SK-N-SH (cell line): ENCODE results near the gene SPIB. TPM values are rescaled to one million over a fixed set of nuclear protein-coding genes. Genes with fewer than 3 reads are reported as not detected.

Source experiments
- CTCF ChIA-PET: fragments of 300-600, 350-600 bp; formaldehyde crosslinking; extraction: SDS; loops from one replicate; lab custom pipeline; 2021; lab: Yijun Ruan, JAX
- POLR2A ChIA-PET: fragments of 350-600 bp; sonication (Branson Sonifier 250); formaldehyde crosslinking; extraction: SDS; loops from one replicate; lab custom pipeline; 2020; ENCODE audit warnings: antibody characterized with exemption, inconsistent platforms; lab: Yijun Ruan, JAX
- DNase-seq: peaks from one replicate; pipeline ENCODE4 v3.0.0; 2012
- H2AFZ ChIP-seq: fragments of 200-600 bp; sonication (generic); 2 replicates; pipeline ENCODE4 v1.8.1; 2016; ENCODE audit warnings: antibody characterized with exemption, mild to moderate bottlenecking, low read depth
- H3F3A ChIP-seq: fragments of 200-600 bp; sonication (generic); replicated peaks from 2 replicates; pipeline ENCODE3; 2016; ENCODE audit warnings: antibody characterized with exemption, mild to moderate bottlenecking; ENCODE audit not compliant: insufficient read depth
- H3K27ac ChIP-seq, 2 experiments: fragments of 200-500 bp in 1 of 2; fragments of 200-600 bp in 1 of 2; sonication (Bioruptor generic) in 1 of 2; sonication (generic), shearing (Covaris generic) in 1 of 2; 2 replicates each; pipeline versions ENCODE4 v1.5.1 to v1.6.1; 2014 to 2016; ENCODE audit warnings: low read depth in 2 of 2, inconsistent platforms in 1 of 2, low read length in 1 of 2, mild to moderate bottlenecking in 1 of 2, mixed read lengths in 1 of 2
- H3K27me3 ChIP-seq: fragments of 200-600 bp; sonication (generic), shearing (Covaris generic); 2 replicates; pipeline ENCODE4 v1.6.1; 2016; ENCODE audit warnings: mixed run types; ENCODE audit not compliant: insufficient read depth
- H3K36me3 ChIP-seq, 2 experiments: fragments of 200-500 bp in 1 of 2; fragments of 200-600 bp in 1 of 2; sonication (Bioruptor generic) in 1 of 2; sonication (generic) in 1 of 2; replicated peaks in 1 of 2; 2 replicates each; pipeline versions ENCODE3 to v1.5.1; 2014 to 2016; ENCODE audit warnings: low read length in 1 of 2, mild to moderate bottlenecking in 1 of 2; ENCODE audit not compliant: insufficient read depth in 2 of 2, control insufficient read depth in 1 of 2
- H3K4me1 ChIP-seq, 2 experiments: fragments of 200-500 bp in 1 of 2; fragments of 200-600 bp in 1 of 2; sonication (Bioruptor generic) in 1 of 2; sonication (generic), shearing (Covaris generic) in 1 of 2; 2 replicates each; pipeline versions ENCODE4 v1.5.1 to v1.6.1; 2014 to 2016; ENCODE audit warnings: low read depth in 1 of 2, low read length in 1 of 2, mixed run types in 1 of 2; ENCODE audit not compliant: insufficient read depth in 2 of 2, control insufficient read depth in 1 of 2
- H3K4me2 ChIP-seq: fragments of 200-600 bp; sonication (generic), shearing (Covaris generic); 2 replicates; pipeline ENCODE4 v1.6.1; 2017; ENCODE audit warnings: mixed run types
- H3K4me3 ChIP-seq, 2 experiments: fragments of 200-500 bp in 1 of 2; fragments of 200-600 bp in 1 of 2; sonication (Bioruptor generic) in 1 of 2; sonication (generic), shearing (Covaris generic) in 1 of 2; 2 replicates each; pipeline versions ENCODE4 v1.5.1 to v1.8.1; 2014 to 2016; ENCODE audit warnings: low read depth in 2 of 2, inconsistent platforms in 1 of 2, low read length in 1 of 2, mild to moderate bottlenecking in 1 of 2, mixed read lengths in 1 of 2, moderate library complexity in 1 of 2
- H3K79me2 ChIP-seq: fragments of 200-600 bp; sonication (generic); 2 replicates; pipeline ENCODE4 v1.8.1; 2017; ENCODE audit warnings: mild to moderate bottlenecking; ENCODE audit not compliant: insufficient read depth
- H3K9ac ChIP-seq: fragments of 200-600 bp; sonication (generic); 2 replicates; pipeline ENCODE4 v1.6.1; 2017; ENCODE audit warnings: mixed run types
- H3K9me2 ChIP-seq: fragments of 200-600 bp; sonication (generic); 2 replicates; pipeline ENCODE4 v1.6.1; 2017; ENCODE audit warnings: mixed run types
- H3K9me3 ChIP-seq: fragments of 200-600 bp; sonication (generic); 2 replicates; pipeline ENCODE4 v1.6.1; 2017; ENCODE audit warnings: mixed run types, mild to moderate bottlenecking, moderate library complexity
- H4K20me1 ChIP-seq: fragments of 200-600 bp; sonication (generic); 2 replicates; pipeline ENCODE4 v1.6.1; 2017; ENCODE audit warnings: mild to moderate bottlenecking, mixed run types; ENCODE audit not compliant: insufficient read depth
- CHD2 ChIP-seq: fragments of 150-350 bp; IDR thresholded peaks from 2 replicates; pipeline ENCODE4 v1.6.1; 2018; ENCODE audit warnings: low read length; ENCODE audit not compliant: partially characterized antibody
- EP300 ChIP-seq, 2 experiments: IDR thresholded peaks; 2 replicates each; pipeline versions ENCODE4 v1.4.0 to v1.6.1; 2012; ENCODE audit warnings: borderline replicate concordance in 1 of 2, low read depth in 1 of 2, low read length in 1 of 2
- EZH2phosphoT487 ChIP-seq: fragments of 200-600 bp; sonication (generic); IDR thresholded peaks from 2 replicates; pipeline ENCODE4 v1.6.1; 2017; ENCODE audit warnings: low read depth, mixed run types, mild to moderate bottlenecking, antibody characterized with exemption, moderate library complexity, borderline replicate concordance
- FOXM1 ChIP-seq: IDR thresholded peaks from 2 replicates; pipeline ENCODE4 v1.4.0; 2012; ENCODE audit warnings: low read depth, mild to moderate bottlenecking
- GATA2 ChIP-seq: sonication (generic); formaldehyde crosslinking; IDR thresholded peaks from 2 replicates; pipeline ENCODE4 v1.5.0; 2020; ENCODE audit warnings: mild to moderate bottlenecking, missing genetic modification reagents
- IRF3 ChIP-seq: fragments of 150-350 bp; IDR thresholded peaks from 2 replicates; pipeline ENCODE4 v1.6.1; 2016; ENCODE audit warnings: mild to moderate bottlenecking, low read depth, low read length
- MEF2A ChIP-seq: IDR thresholded peaks from 2 replicates; pipeline ENCODE4 v1.4.0; 2012; ENCODE audit warnings: low read depth, borderline replicate concordance
- NFIC ChIP-seq: IDR thresholded peaks from 2 replicates; pipeline ENCODE4 v1.4.0; 2012; ENCODE audit warnings: borderline replicate concordance
- NRF1 ChIP-seq: IDR thresholded peaks from 2 replicates; pipeline ENCODE4 v1.6.1; 2012; ENCODE audit warnings: low read depth, mild to moderate bottlenecking, low read length
- PBX3 ChIP-seq: IDR thresholded peaks from 2 replicates; pipeline ENCODE4; 2012
- POLR2AphosphoS5 ChIP-seq: IDR thresholded peaks from 2 replicates; pipeline ENCODE4 v1.6.1; 2012; ENCODE audit warnings: low read depth, low read length
- RAD21 ChIP-seq: IDR thresholded peaks from 2 replicates; pipeline ENCODE4 v1.6.1; 2012; ENCODE audit warnings: mild to moderate bottlenecking, low read length
- SIN3A ChIP-seq: IDR thresholded peaks from 2 replicates; pipeline ENCODE4 v1.6.1; 2012; ENCODE audit warnings: low read depth, mild to moderate bottlenecking, low read length, moderate library complexity, borderline replicate concordance
- SMC3 ChIP-seq: IDR thresholded peaks from 2 replicates; pipeline ENCODE4 v1.6.1; 2012; ENCODE audit warnings: low read depth, low read length, improper control_type of control experiment
- TAF1 ChIP-seq: IDR thresholded peaks from 2 replicates; pipeline ENCODE4 v1.6.1; 2012; ENCODE audit warnings: low read depth, mild to moderate bottlenecking, low read length, moderate library complexity, borderline replicate concordance
- TEAD4 ChIP-seq: IDR thresholded peaks from 2 replicates; pipeline ENCODE4 v1.4.0; 2012; ENCODE audit warnings: mild to moderate bottlenecking, borderline replicate concordance; ENCODE audit not compliant: insufficient read depth
- USF1 ChIP-seq: IDR thresholded peaks from 2 replicates; pipeline ENCODE4 v1.4.0; 2012; ENCODE audit warnings: low read depth, borderline replicate concordance
- USF2 ChIP-seq: fragments of 150-350 bp; IDR thresholded peaks from 2 replicates; pipeline ENCODE4 v1.6.1; 2017; ENCODE audit warnings: antibody characterized with exemption, low read length, low read depth, borderline replicate concordance
- ZBTB33 ChIP-seq: IDR thresholded peaks from 2 replicates; pipeline ENCODE4 v1.4.0; 2012; ENCODE audit warnings: low read depth, borderline replicate concordance
- WGBS: methylation state at CpG from one replicate; pipeline ENCODE4 v1.1.6; 2017; ENCODE audit warnings: low lambda C conversion rate; 5-methylcytosine and 5-hydroxymethylcytosine counted together
- polyA plus RNA-seq, 3 experiments: library from polyadenylated mRNA; depleted of rRNA; stranded (reverse); fragments of >200 nt; gene quantifications; 2 replicates each; pipeline ENCODE4 v1.2.3, GENCODE V29; 2012

SPIB gene
- polyA plus RNA-seq, 1 of the 3 experiments (the other 2 are of a cell fraction): not detected

GRCh38 chr19:50402544-50403301, 16.0 kb upstream of the SPIB start:
- H3K27ac ChIP-seq: no peak overlapping the region
- TF ChIP-seq PBX3 (no peak), RAD21 (no peak), TAF1 (no peak), GATA2 (CRISPR knock-in tag) (no peak), TEAD4 (no peak), IRF3 (no peak), SMC3 (no peak), MEF2A (no peak), FOXM1 (no peak), USF1 (no peak), POLR2AphosphoS5 (no peak), NRF1 (no peak), CHD2 (no peak), SIN3A (no peak), EZH2phosphoT487 (no peak), EP300 (IDR thresholded peaks at IDR 0.05; ENCODE audit: borderline replicate concordance in 1 of 2, low read depth in 1 of 2, low read length in 1 of 2) (no peak), NFIC (no peak), ZBTB33 (no peak), USF2 (no peak)
- peak; percentile 32 for DNase-seq
- H3K4me3 ChIP-seq: no peak overlapping the region
- WGBS: 98% methylated on average over 28 of the region's 41 CpGs
- H3K9ac ChIP-seq: no peak overlapping the region
- no peaks in the 10 kb centered on the region for H3K9me2 ChIP-seq
- CTCF ChIA-PET: interaction anchor here (1.1 to 1.4 kb wide), 2 partner anchors 12 to 153 kb away, joined by 3 read pairs; no protein-coding TSS in a partner anchor
- no peaks in the 10 kb centered on the region for H3K9me3 ChIP-seq
- peaks cover 5% of the 10 kb centered on the region; the same call in 1 of the 2 replicates for H3K79me2 ChIP-seq
- no peaks in the 10 kb centered on the region for H4K20me1 ChIP-seq
- H3K4me1 ChIP-seq: no peaks in the 10 kb centered on the region
- no peak overlapping the region for H2AFZ ChIP-seq
- H3K4me2 ChIP-seq: no peak overlapping the region
- POLR2A ChIA-PET: no interaction called here
- H3F3A ChIP-seq: no peaks in the 10 kb centered on the region
- H3K36me3 ChIP-seq: peaks cover 0 to 13% of the 10 kb centered on the region in 2 experiments
- no peaks in the 10 kb centered on the region for H3K27me3 ChIP-seq
